ENCODE measurements around the gene CHRM5. TPM values are rescaled to one million over a fixed set of nuclear protein-coding genes. Genes with fewer than 3 reads are reported as not detected.

The CHRM5 gene
- total and polyA plus RNA-seq, 4 donors: 0.01 to 0.23 TPM; not detected in 2

DNA sequence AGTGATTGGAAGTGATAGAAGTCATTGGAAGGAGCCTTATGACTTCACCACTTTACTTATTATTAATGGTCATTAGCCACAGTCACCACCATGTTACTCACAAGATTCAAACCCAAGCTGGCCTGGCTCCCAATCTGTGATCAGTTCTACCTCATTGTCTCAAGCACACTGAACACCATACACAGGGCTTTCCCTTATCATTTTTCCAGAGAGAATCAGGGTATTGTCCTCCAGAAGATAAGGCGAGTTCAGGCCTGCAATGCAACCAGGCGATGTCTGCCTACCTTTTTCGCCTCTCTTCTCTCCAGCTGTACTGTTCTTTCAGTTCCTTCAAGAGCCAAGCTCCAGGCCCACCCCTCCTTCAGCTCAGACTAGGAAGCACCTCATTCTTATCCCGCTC, 108.5 kb downstream of the CHRM5 start:
- H3K9ac ChIP-seq (ENCODE audit: insufficient read depth in 1 of 2, low read length in 2 of 2): no peak overlapping the region
- no peak overlapping the region for H3K4me3 ChIP-seq
- H3K36me3 ChIP-seq (ENCODE audit: control insufficient read depth in 4 of 4, insufficient read depth in 4 of 4, low read length in 4 of 4): no peaks in the 10 kb centered on the region
- no peak for TF ChIP-seq CTCF (IDR thresholded peaks at IDR 0.05; ENCODE audit: control extremely low read depth, extremely low read depth)
- 95% methylated on average over 4 of the region's 4 CpGs for WGBS, 2 donors
- H3K27ac ChIP-seq (ENCODE audit: low read depth in 1 of 2, low read length in 1 of 2): no peak overlapping the region
- no peak for DNase-seq
- H3K9me3 ChIP-seq (ENCODE audit: control insufficient read depth in 4 of 4, insufficient read depth in 3 of 4, low read length in 3 of 4): no peaks in the 10 kb centered on the region
- no peaks in the 10 kb centered on the region for H3K27me3 ChIP-seq (ENCODE audit: control insufficient read depth in 3 of 3, insufficient read depth in 3 of 3, low read length in 2 of 3)
- no peak for ATAC-seq (ENCODE audit: insufficient read depth, low FRiP score)
- no peaks in the 10 kb centered on the region for H3K4me1 ChIP-seq (ENCODE audit: control insufficient read depth in 5 of 5, insufficient read depth in 5 of 5, low read length in 5 of 5)

GRCh38 chr15:34078900-34079299, 110.6 kb downstream of the CHRM5 start:
- H3K9ac ChIP-seq (ENCODE audit: insufficient read depth in 1 of 2, low read length in 2 of 2): no peak overlapping the region
- TF ChIP-seq CTCF (IDR thresholded peaks at IDR 0.05; ENCODE audit: control extremely low read depth, extremely low read depth): no peak
- DNase-seq: no peak
- 78 to 85% methylated on average over 3 of the region's 3 CpGs for WGBS, 2 donors
- H3K27ac ChIP-seq (ENCODE audit: low read depth in 1 of 2, low read length in 1 of 2): no peak overlapping the region
- H3K4me3 ChIP-seq: no peak overlapping the region
- no peaks in the 10 kb centered on the region for H3K9me3 ChIP-seq (ENCODE audit: control insufficient read depth in 4 of 4, insufficient read depth in 3 of 4, low read length in 3 of 4)
- H3K27me3 ChIP-seq (ENCODE audit: control insufficient read depth in 3 of 3, insufficient read depth in 3 of 3, low read length in 2 of 3): no peaks in the 10 kb centered on the region
- no peak for ATAC-seq (ENCODE audit: insufficient read depth, low FRiP score)
- no peaks in the 10 kb centered on the region for H3K4me1 ChIP-seq (ENCODE audit: control insufficient read depth in 5 of 5, insufficient read depth in 5 of 5, low read length in 5 of 5)
- H3K36me3 ChIP-seq (ENCODE audit: control insufficient read depth in 4 of 4, insufficient read depth in 4 of 4, low read length in 4 of 4): peaks cover 0 to 3% (median under 1%) of the 10 kb centered on the region in 4 donors

GRCh38 chr15:34079904-34080303, 111.6 kb downstream of the CHRM5 start:
- H3K36me3 ChIP-seq (ENCODE audit: control insufficient read depth in 4 of 4, insufficient read depth in 4 of 4, low read length in 4 of 4): peaks cover 0 to 8% (median 5%) of the 10 kb centered on the region in 4 donors
- H3K9me3 ChIP-seq (ENCODE audit: control insufficient read depth in 4 of 4, insufficient read depth in 3 of 4, low read length in 3 of 4): no peaks in the 10 kb centered on the region
- H3K4me1 ChIP-seq (ENCODE audit: control insufficient read depth in 5 of 5, insufficient read depth in 5 of 5, low read length in 5 of 5): no peaks in the 10 kb centered on the region
- ATAC-seq (ENCODE audit: insufficient read depth, low FRiP score): no peak
- H3K27me3 ChIP-seq (ENCODE audit: control insufficient read depth in 3 of 3, insufficient read depth in 3 of 3, low read length in 2 of 3): no peaks in the 10 kb centered on the region
- no peak overlapping the region for H3K27ac ChIP-seq (ENCODE audit: low read depth in 1 of 2, low read length in 1 of 2)
- no peak for DNase-seq
- H3K9ac ChIP-seq (ENCODE audit: insufficient read depth in 1 of 2, low read length in 2 of 2): no peak overlapping the region
- TF ChIP-seq CTCF (IDR thresholded peaks at IDR 0.05; ENCODE audit: control extremely low read depth, extremely low read depth): no peak
- no peak overlapping the region for H3K4me3 ChIP-seq
- WGBS, 2 donors: 94 to 96% methylated on average over 4 of the region's 4 CpGs

GRCh38 chr15:34084086-34084485, 115.8 kb downstream of the CHRM5 start:
- ATAC-seq (ENCODE audit: insufficient read depth, low FRiP score): peak; percentile 47
- 71 to 80% methylated on average over 7 of the region's 7 CpGs for WGBS, 2 donors
- no peaks in the 10 kb centered on the region for H3K9me3 ChIP-seq (ENCODE audit: control insufficient read depth in 4 of 4, insufficient read depth in 3 of 4, low read length in 3 of 4)
- no peaks in the 10 kb centered on the region for H3K4me1 ChIP-seq (ENCODE audit: control insufficient read depth in 5 of 5, insufficient read depth in 5 of 5, low read length in 5 of 5)
- peak in 1 of 3 donors; percentile 2 for DNase-seq
- H3K27ac ChIP-seq (ENCODE audit: low read depth in 1 of 2, low read length in 1 of 2): no peak overlapping the region
- no peaks in the 10 kb centered on the region for H3K27me3 ChIP-seq (ENCODE audit: control insufficient read depth in 3 of 3, insufficient read depth in 3 of 3, low read length in 2 of 3)
- H3K9ac ChIP-seq (ENCODE audit: insufficient read depth in 1 of 2, low read length in 2 of 2): no peak overlapping the region
- no peak for TF ChIP-seq CTCF (IDR thresholded peaks at IDR 0.05; ENCODE audit: control extremely low read depth, extremely low read depth)
- H3K4me3 ChIP-seq: no peak overlapping the region
- H3K36me3 ChIP-seq (ENCODE audit: control insufficient read depth in 4 of 4, insufficient read depth in 4 of 4, low read length in 4 of 4): peaks cover 6 to 18% (median 14%) of the 10 kb centered on the region in 4 donors
